ENCODE results near the gene NOC2L. TPM values are rescaled to one million over a fixed set of nuclear protein-coding genes. Genes with fewer than 3 reads are reported as not detected.
A peak's percentile ranks its signal among the peaks of the same experiment; 100 is the strongest.
"Not testable (repeated sequence)": the region's sequence is repeated elsewhere in the genome, so short reads cannot be mapped to it uniquely, and the experiment has no call there.

Gene NOC2L
- total RNA-seq, 1 experiment from 2014 or later = 277 TPM

DNA sequence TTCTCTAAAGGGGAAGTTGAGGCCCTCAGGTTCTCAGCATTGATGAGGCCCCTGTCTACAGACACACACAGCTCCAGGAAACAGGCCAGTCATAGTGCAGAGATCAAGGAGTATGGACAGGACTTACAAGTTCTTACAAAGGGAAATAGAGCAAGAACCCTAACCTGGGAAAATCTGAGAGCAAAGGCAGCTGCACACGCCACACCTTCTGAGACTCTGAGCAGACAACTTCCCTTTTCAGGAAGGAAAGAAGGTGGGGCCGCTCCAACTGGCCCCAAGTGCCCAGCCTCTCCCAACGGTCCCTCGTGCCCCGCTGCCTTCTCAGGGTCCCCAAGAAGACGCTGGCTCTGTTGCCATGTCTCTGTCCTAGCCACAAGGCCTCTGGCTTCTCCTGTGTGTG, 3.6 kb downstream of the NOC2L start:
- H3K36me3 ChIP-seq = peaks cover 51% of the 10 kb centered on the region
- no peak for DNase-seq
- no peak overlapping the region for H3K4me3 ChIP-seq
- H3K9me3 ChIP-seq = no peaks in the 10 kb centered on the region
- no peaks in the 10 kb centered on the region for H3K27me3 ChIP-seq

GRCh38 chr1:954927-955326, 4.1 kb downstream of the NOC2L start:
- peaks cover 57% of the 10 kb centered on the region for H3K36me3 ChIP-seq
- H3K27me3 ChIP-seq = no peaks in the 10 kb centered on the region
- DNase-seq = no peak
- no peak overlapping the region for H3K4me3 ChIP-seq
- no peaks in the 10 kb centered on the region for H3K9me3 ChIP-seq

DNA sequence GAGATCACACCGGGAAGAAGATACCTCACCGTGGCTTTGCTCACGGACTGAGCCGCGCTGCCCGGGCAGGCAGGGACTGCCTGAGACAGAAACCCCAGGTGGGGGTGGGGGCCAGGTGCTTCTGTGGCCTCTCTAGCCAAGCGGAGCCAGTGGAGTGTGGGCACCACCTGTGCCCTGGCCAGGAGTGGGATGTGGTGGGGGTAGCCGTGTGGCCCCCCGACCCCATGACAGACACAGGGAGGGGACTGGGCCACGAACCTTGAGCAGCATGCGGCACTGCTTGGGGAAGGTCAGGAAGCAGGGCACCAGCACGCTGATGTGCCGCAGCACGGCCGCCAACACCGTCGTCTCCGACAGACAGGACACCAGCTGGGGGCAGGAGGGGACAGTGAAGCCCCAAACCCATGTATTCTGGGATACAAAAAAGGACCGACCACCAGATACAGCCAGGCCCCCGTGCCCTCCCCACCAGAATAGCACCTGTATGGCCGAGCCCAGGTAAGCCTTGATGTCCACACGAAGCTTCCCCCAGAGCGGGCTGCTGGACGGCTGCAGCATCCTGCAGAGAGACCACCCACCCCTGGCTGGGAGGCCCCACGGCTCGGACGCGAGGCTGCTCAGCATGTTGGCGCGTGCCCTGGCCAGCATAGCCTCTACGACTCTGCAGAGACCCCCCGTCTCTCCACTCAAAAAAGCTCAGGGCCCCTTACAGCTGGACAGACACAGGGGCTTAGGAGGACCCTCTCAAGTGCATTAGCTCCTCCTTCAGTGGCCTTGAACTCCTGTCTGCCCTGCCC, 5.3 kb downstream of the NOC2L start:
- Histone ChIP-seq H3K36me3 (peaks cover 61% of the 10 kb centered on the region), H3K27me3 (no peaks in the 10 kb centered on the region), H3K9me3 (no peaks in the 10 kb centered on the region), H3K4me3 (no peak overlapping the region)
- DNase-seq = no peak

- H3K36me3 ChIP-seq = peaks cover 62% of the 10 kb centered on the region
- H3K4me3 ChIP-seq = no peak overlapping the region
- H3K9me3 ChIP-seq = no peaks in the 10 kb centered on the region
- H3K27me3 ChIP-seq = no peaks in the 10 kb centered on the region
- no peak for DNase-seq
These were observed 6.5 kb downstream of the NOC2L start for GRCh38 chr1:952603-953002.

- no peaks in the 10 kb centered on the region for H3K9me3 ChIP-seq
- no peak for DNase-seq
- peaks cover 65% of the 10 kb centered on the region for H3K36me3 ChIP-seq
- no peaks in the 10 kb centered on the region for H3K27me3 ChIP-seq
- no peak overlapping the region for H3K4me3 ChIP-seq
These were observed 6.9 kb downstream of the NOC2L start for GRCh38 chr1:952201-952600.

DNA sequence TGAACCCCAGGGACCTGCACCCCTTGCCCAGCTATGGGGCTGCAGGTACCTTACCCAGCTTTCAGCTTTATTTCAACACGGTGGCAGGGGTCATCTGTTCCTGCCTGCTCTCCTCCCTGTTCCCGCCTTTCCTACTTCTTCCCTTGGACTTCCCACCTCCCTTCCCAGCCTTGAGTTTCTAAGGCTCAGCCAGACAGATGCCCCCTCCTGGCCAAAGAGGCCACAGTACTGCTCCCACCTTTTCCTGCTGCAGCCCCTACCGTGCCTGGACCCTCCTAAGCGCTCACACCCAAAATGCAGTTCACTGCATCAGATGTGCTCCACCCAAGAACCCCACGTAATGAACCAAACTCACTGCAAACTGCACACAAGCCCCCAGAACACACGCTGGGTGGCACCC, 7.7 kb downstream of the NOC2L start:
- Histone ChIP-seq H3K27me3 (no peaks in the 10 kb centered on the region), H3K9me3 (no peaks in the 10 kb centered on the region), H3K36me3 (peaks cover 64% of the 10 kb centered on the region), H3K4me3 (no peak overlapping the region)
- no peak for DNase-seq

GRCh38 chr1:950881-951280, 8.2 kb downstream of the NOC2L start:
- no peaks in the 10 kb centered on the region for H3K9me3 ChIP-seq
- H3K4me3 ChIP-seq = no peak overlapping the region
- H3K27me3 ChIP-seq = no peaks in the 10 kb centered on the region
- peaks cover 61% of the 10 kb centered on the region for H3K36me3 ChIP-seq
- DNase-seq = no peak

GRCh38 chr1:950268-950667, 8.8 kb downstream of the NOC2L start:
- H3K9me3 ChIP-seq = no peaks in the 10 kb centered on the region
- no peak for DNase-seq
- H3K4me3 ChIP-seq = no peak overlapping the region
- H3K36me3 ChIP-seq = peaks cover 58% of the 10 kb centered on the region
- H3K27me3 ChIP-seq = no peaks in the 10 kb centered on the region

DNA sequence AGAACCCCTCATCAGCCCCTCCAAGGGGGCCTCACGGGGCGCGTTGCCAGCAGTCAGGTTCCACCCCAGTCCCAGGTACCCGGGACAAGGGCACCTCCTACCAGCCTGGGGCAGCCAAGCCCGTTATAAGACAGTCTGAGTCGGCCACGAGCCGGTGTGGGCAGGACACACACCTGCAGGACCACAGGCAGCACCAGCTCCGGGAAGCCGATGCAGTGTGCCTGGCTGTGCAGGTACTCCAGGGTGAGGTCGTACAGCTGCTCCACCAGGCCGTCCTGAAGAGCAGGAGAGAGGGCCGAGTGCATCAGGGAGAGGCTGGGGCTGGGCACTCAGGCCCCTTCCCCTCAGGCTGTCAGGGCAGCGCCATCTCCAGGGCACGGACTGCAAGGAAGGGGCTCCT, 11.1 kb downstream of the NOC2L start:
- DNase-seq = no peak
- H3K9me3 ChIP-seq = no peaks in the 10 kb centered on the region
- peaks cover 59% of the 10 kb centered on the region for H3K36me3 ChIP-seq
- H3K27me3 ChIP-seq = no peaks in the 10 kb centered on the region
- no peak overlapping the region for H3K4me3 ChIP-seq

DNA sequence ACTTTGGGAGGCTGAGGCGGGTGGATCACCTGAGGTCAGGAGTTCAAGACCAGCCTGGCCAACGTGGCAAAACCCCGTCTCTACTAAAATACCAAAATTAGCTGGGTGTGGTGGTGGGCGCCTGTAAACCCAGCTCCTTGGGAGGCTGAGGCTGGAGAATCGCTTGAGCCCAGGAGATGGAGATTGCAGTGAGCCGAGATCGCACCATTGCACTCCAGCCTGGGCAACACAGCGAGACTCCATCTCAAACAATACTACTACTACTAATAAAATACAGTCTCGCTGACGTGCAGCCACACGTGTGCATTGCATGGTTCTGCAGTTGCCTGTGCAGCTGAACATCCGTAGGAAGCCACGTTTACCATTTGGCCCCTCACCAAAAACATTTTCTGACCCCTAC, 12.2 kb downstream of the NOC2L start:
- not testable (repeated sequence) for H3K4me3 ChIP-seq, H3K9me3 ChIP-seq, DNase-seq, H3K27me3 ChIP-seq
- H3K36me3 ChIP-seq = peaks cover 53% of the 10 kb centered on the region

GRCh38 chr1:945688-946556, 13.1 kb downstream of the NOC2L start:
- peaks cover 46% of the 10 kb centered on the region for H3K36me3 ChIP-seq
- no peaks in the 10 kb centered on the region for H3K9me3 ChIP-seq
- H3K27me3 ChIP-seq = no peaks in the 10 kb centered on the region
- H3K4me3 ChIP-seq = no peak overlapping the region
- no peak for DNase-seq

GRCh38 chr1:944341-945325, 14.4 kb downstream of the NOC2L start:
- no peak for DNase-seq
- no peaks in the 10 kb centered on the region for H3K27me3 ChIP-seq
- no peaks in the 10 kb centered on the region for H3K9me3 ChIP-seq
- peaks cover 35% of the 10 kb centered on the region for H3K36me3 ChIP-seq
- no peak overlapping the region for H3K4me3 ChIP-seq

GRCh38 chr1:943545-944340, 15.3 kb downstream of the NOC2L start:
- Histone ChIP-seq H3K36me3 (peaks cover 31% of the 10 kb centered on the region), H3K27me3 (no peaks in the 10 kb centered on the region), H3K9me3 (no peaks in the 10 kb centered on the region), H3K4me3 (no peak overlapping the region)
- DNase-seq = no peak

DNA sequence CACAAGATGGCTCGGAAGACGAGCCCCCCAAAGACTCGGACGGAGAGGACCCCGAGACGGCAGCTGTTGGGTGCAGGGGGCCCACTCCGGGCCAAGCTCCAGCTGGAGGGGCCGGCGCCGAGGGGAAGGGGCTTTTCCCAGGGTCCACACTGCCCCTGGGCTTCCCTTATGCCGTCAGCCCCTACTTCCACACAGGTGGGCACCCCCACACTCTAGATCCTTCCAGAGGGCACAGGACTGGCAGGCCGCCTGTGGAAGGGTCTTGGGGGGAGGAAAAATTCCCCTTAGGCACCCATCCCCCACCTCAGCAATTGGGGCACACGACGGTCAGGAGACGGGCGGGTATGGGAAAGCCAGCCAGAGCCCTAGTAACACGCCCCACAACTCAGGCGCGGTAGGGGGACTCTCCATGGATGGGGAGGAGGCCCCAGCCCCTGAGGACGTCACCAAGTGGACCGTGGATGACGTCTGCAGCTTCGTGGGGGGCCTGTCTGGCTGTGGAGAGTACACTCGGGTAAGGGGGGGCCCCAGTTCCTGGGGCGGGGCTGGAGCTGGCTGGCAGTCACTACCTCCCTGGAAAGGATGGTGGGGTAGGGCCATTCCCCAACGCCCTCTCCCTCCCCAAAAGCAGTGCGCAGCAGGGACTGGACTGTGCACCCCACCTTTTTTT, 16.1 kb downstream of the NOC2L start:
- no peak for DNase-seq
- Histone ChIP-seq H3K27me3 (no peaks in the 10 kb centered on the region), H3K9me3 (no peaks in the 10 kb centered on the region), H3K4me3 (no peak overlapping the region), H3K36me3 (peaks cover 30% of the 10 kb centered on the region)

- no peaks in the 10 kb centered on the region for H3K9me3 ChIP-seq
- no peak for DNase-seq
- H3K27me3 ChIP-seq = no peaks in the 10 kb centered on the region
- peaks cover 25% of the 10 kb centered on the region for H3K36me3 ChIP-seq
- H3K4me3 ChIP-seq = peak overlapping the region; percentile 35
These were observed 16.6 kb downstream of the NOC2L start for GRCh38 chr1:942411-942821.

Data from MG63 (cell line).